Astrocyte of the cerebellum (primary cell): ENCODE measurements around the gene SPATA16.
A peak's percentile ranks its signal among the peaks of the same experiment; 100 is the strongest.

Source experiments
- DNase-seq: peaks from one replicate; pipeline ENCODE4 v3.0.0-alpha.2; 2011; ENCODE audit warnings: low read depth
- H3K4me3 ChIP-seq: 2 replicates; pipeline ENCODE4 v1.5.1; 2011; ENCODE audit warnings: mild to moderate bottlenecking, low read depth, low read length, moderate library complexity
- CTCF ChIP-seq: IDR thresholded peaks from 2 replicates; pipeline ENCODE4 v1.5.1; 2012; ENCODE audit warnings: low read length, low read depth, moderate library complexity, mild to moderate bottlenecking; ENCODE audit errors: missing control alignments
- in situ Hi-C: cut with HindIII; loops from 2 replicates; pipeline ENCODE4 v1.10.0; 2017; ENCODE audit warnings: low sequenced_read_pairs

SPATA16 gene

DNA sequence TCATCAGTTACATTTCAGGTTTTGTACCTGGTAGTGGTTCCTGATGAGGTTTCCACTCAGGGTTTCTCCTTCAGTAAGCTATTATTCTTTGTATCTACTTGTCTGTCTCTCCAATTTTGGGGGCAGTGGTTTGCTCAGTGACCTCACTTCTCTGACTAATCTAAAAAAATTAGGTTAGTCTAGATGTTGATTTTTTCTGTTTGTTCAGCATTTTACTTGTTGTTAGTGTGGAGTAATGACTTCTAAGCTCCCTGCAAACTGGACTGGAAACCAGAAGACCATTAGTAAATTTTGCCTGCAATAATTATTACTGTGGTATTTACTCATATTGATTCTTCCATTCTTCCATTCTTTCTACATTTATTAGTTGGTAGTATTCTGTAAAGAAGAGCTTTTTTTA is 139.4 kb downstream of the SPATA16 start:
- DNase-seq, result no peak
- in situ Hi-C loops, result no loop called here
- no peak overlapping the region for H3K4me3 ChIP-seq
- no peak for TF ChIP-seq CTCF

- in situ Hi-C loops, result no loop called here
- no peak overlapping the region for H3K4me3 ChIP-seq
- DNase-seq, result no peak
- TF ChIP-seq CTCF, result no peak
These were observed 140.5 kb downstream of the SPATA16 start for GRCh38 chr3:173000553-173000952.

DNA sequence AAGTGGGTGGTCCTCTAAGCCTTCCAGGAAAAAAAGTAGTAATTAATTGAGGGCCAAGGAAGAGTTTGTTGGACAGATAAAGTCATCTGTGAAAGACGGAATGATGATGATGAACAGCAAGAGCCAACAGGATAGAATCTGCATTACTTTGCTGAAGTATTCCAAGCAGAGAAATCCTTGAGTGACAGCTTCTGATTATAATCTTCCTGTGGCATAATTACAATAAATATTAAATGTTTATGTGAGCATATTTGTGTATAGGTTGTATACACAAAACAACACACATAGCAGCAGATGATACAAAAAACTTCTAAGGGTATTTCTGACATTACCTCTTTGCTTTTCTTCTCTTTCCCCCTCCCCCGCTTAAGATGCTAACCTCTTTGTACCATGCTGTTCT is 147.6 kb downstream of the SPATA16 start:
- no peak for DNase-seq

DNA sequence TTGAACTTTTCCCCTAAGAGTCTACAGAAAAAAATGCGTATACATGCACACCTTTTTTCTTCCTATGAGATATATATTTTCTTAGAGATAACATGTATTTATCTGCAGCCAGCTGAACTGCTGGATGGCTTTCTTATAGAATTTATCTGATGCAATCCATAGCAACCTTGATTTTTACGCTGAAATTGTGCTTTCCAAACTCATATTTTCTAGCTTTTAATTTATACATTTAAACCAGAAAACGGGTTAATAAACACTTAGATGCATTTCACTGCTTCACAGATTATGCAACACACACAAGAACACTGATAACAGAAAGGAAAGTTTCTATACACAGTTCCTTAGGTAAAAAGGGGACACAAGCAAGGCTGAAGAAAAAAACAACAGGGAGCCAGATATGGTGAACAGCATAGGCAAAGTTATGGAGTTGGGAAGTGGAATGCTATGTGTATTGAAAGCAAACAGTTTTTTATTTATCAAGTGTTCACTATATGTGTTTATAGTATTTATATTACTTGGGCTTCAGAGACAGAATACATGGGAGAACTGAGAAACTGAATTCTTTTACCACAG is 149.5 kb downstream of the SPATA16 start:
- H3K4me3 ChIP-seq, result no peak overlapping the region
- in situ Hi-C loops, result no loop called here
- no peak for DNase-seq
- TF ChIP-seq CTCF, result no peak

More for the DNA sequence above, 147.6 kb downstream of the SPATA16 start:
- in situ Hi-C loops, result no loop called here
- H3K4me3 ChIP-seq, result no peak overlapping the region
- no peak for TF ChIP-seq CTCF

- in situ Hi-C loops, result no loop called here
- no peak overlapping the region for H3K4me3 ChIP-seq
- DNase-seq, result no peak
- no peak for TF ChIP-seq CTCF
These were observed 151.7 kb downstream of the SPATA16 start for GRCh38 chr3:172989373-172989772.

DNA sequence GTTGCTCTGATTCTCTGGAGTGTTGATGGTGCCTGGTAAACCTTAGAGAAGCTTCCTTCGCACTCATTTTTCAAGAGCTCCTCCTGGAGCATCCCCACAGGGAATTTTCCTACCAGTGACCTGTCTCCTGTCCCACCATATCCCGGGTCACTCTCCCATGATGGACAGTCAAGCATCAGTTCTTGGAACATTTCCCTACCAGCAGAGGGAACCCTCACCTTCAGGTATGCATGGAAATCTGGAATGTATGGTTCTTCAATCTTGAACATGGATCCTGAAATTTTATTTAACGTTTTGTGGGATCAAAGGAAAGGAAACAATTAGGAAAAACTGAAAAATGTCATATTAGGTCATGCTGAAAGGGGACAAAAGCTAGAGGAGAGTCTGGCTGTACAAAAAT is 153.8 kb downstream of the SPATA16 start:
- TF ChIP-seq CTCF, result peak; percentile 26
- DNase-seq, result no peak
- no peak overlapping the region for H3K4me3 ChIP-seq
- in situ Hi-C loops, result no loop called here
